H1 (cell line): ENCODE data around the gene TSPAN3. TPM values are rescaled to one million over a fixed set of nuclear protein-coding genes. Genes with fewer than 3 reads are reported as not detected.

Source experiments
- CTCF ChIA-PET: fragments of 300-600 bp; sonication (Branson Sonifier 250); formaldehyde crosslinking; loops from one replicate; lab custom pipeline; 2021; ENCODE audit not compliant: partially characterized antibody; lab: Charles Lee
- POLR2A ChIA-PET: fragments of 300-600 bp; sonication (Branson Sonifier 250); formaldehyde crosslinking; loops from one replicate; lab custom pipeline; 2021; ENCODE audit warnings: inconsistent platforms; ENCODE audit not compliant: partially characterized antibody; lab: Charles Lee
- DNase-seq, 2 experiments: peaks; one replicate each; pipeline versions ENCODE4 v3.0.0 to v3.0.0-alpha.2; 2010 to 2022; ENCODE audit warnings: low spot score in 2 of 2, low read depth in 1 of 2, mixed read lengths in 1 of 2
- FAIRE-seq: peaks from 2 replicates; lab custom pipeline; 2011; peaks lifted over from hg19 to GRCh38; lab: Jason Lieb, UNC
- H2AFZ ChIP-seq: 2 replicates; pipeline ENCODE4 v1.8.1; 2012; ENCODE audit warnings: low read length, inconsistent platforms
- H2AK5ac ChIP-seq: 2 replicates; pipeline ENCODE4 v1.6.1; 2013; ENCODE audit warnings: low read depth, low read length
- H2BK120ac ChIP-seq: replicated peaks from 2 replicates; pipeline ENCODE3; 2013; ENCODE audit warnings: low read depth, low read length, inconsistent platforms
- H2BK12ac ChIP-seq: 2 replicates; pipeline ENCODE4 v1.6.1; 2013; ENCODE audit warnings: low read depth, low read length
- H2BK15ac ChIP-seq: 2 replicates; pipeline ENCODE4 v1.6.1; 2013; ENCODE audit warnings: low read length
- H2BK20ac ChIP-seq: 2 replicates; pipeline ENCODE4 v1.6.1; 2013; ENCODE audit warnings: low read length
- H2BK5ac ChIP-seq: 2 replicates; pipeline ENCODE4 v1.6.1; 2013; ENCODE audit warnings: low read depth, low read length
- H3K14ac ChIP-seq: 2 replicates; pipeline ENCODE4 v1.6.1; 2013; ENCODE audit warnings: inconsistent platforms; ENCODE audit not compliant: insufficient read length
- H3K18ac ChIP-seq: 2 replicates; pipeline ENCODE4 v1.6.1; 2013; ENCODE audit warnings: low read length; ENCODE audit errors: extremely low read depth
- H3K23ac ChIP-seq: 2 replicates; pipeline ENCODE4 v1.6.1; 2013; ENCODE audit warnings: inconsistent platforms; ENCODE audit not compliant: insufficient read length
- H3K23me2 ChIP-seq: 2 replicates; pipeline ENCODE4 v1.6.1; 2013; ENCODE audit warnings: low read depth, low read length
- H3K27ac ChIP-seq: 2 replicates; pipeline ENCODE4 v1.6.1; 2011; ENCODE audit warnings: low read depth, low read length, inconsistent platforms
- H3K27me3 ChIP-seq, 4 experiments: replicated peaks in 1 of 4; 1 replicate in 1 of 4; 2 replicates in 3 of 4; pipeline versions ENCODE4 v1.6.1 to v1.8.1; 2011 to 2013; ENCODE audit warnings: low read length in 3 of 4, mild to moderate bottlenecking in 3 of 4, inconsistent platforms in 2 of 4, mixed read lengths in 2 of 4, moderate library complexity in 1 of 4; ENCODE audit not compliant: control insufficient read depth in 3 of 4, insufficient read depth in 3 of 4; ENCODE audit errors: extremely low read depth in 1 of 4
- H3K36me3 ChIP-seq, 4 experiments: 2 replicates each; pipeline versions ENCODE4 v1.6.1 to v1.8.1; 2011 to 2013; ENCODE audit warnings: mild to moderate bottlenecking in 4 of 4, low read length in 3 of 4, moderate library complexity in 2 of 4, control low read depth in 1 of 4, inconsistent platforms in 1 of 4; ENCODE audit not compliant: insufficient read depth in 4 of 4, control insufficient read depth in 2 of 4
- H3K4ac ChIP-seq: replicated peaks from 2 replicates; pipeline ENCODE3; 2013; ENCODE audit warnings: low read length, low read depth, mixed read lengths, inconsistent platforms; ENCODE audit not compliant: insufficient read length
- H3K4me1 ChIP-seq, 4 experiments: replicated peaks in 1 of 4; 1 replicate in 1 of 4; 2 replicates in 3 of 4; pipeline versions ENCODE4 v1.6.1 to v1.8.1; 2011 to 2013; ENCODE audit warnings: low read length in 3 of 4, inconsistent platforms in 2 of 4, mixed read lengths in 1 of 4; ENCODE audit not compliant: insufficient read depth in 4 of 4, control insufficient read depth in 3 of 4
- H3K4me2 ChIP-seq, 2 experiments: 2 replicates each; pipeline versions ENCODE4 v1.6.1 to v1.8.1; 2011 to 2013; ENCODE audit warnings: low read depth in 2 of 2, low read length in 2 of 2, control low read depth in 1 of 2, inconsistent platforms in 1 of 2, mild to moderate bottlenecking in 1 of 2; ENCODE audit not compliant: insufficient read depth in 1 of 2
- H3K4me3 ChIP-seq, 4 experiments: fragments of 200-600, 300-600 bp in 1 of 4; sonication (generic), shearing (Covaris generic), sonication (Bioruptor Twin) in 1 of 4; 2 replicates each; pipeline versions ENCODE4 v1.5.1 to v1.8.1; 2011 to 2016; ENCODE audit warnings: low read length in 4 of 4, low read depth in 3 of 4, control low read depth in 2 of 4, inconsistent platforms in 2 of 4, mild to moderate bottlenecking in 2 of 4, mixed read lengths in 1 of 4, moderate library complexity in 1 of 4; ENCODE audit not compliant: insufficient read depth in 2 of 4; ENCODE audit errors: extremely low read depth in 1 of 4
- H3K56ac ChIP-seq: replicated peaks from 2 replicates; pipeline ENCODE3; 2013; ENCODE audit warnings: low read depth, mild to moderate bottlenecking, mixed read lengths, low read length, inconsistent platforms; ENCODE audit not compliant: insufficient read length
- H3K79me1 ChIP-seq: 2 replicates; pipeline ENCODE4 v1.6.1; 2013; ENCODE audit warnings: low read depth, low read length, control low read depth
- H3K79me2 ChIP-seq, 2 experiments: 2 replicates each; pipeline versions ENCODE4 v1.6.1 to v1.8.1; 2012 to 2013; ENCODE audit warnings: low read length in 2 of 2, mild to moderate bottlenecking in 2 of 2, inconsistent platforms in 1 of 2; ENCODE audit not compliant: insufficient read depth in 2 of 2, control insufficient read depth in 1 of 2
- H3K9ac ChIP-seq, 4 experiments: replicated peaks in 1 of 4; 1 replicate in 1 of 4; 2 replicates in 3 of 4; pipeline versions ENCODE4 v1.6.1 to v1.8.1; 2011 to 2013; ENCODE audit warnings: low read depth in 3 of 4, low read length in 3 of 4, control low read depth in 2 of 4, mild to moderate bottlenecking in 2 of 4, moderate library complexity in 2 of 4, inconsistent platforms in 1 of 4; ENCODE audit errors: extremely low read depth in 1 of 4
- H3K9me3 ChIP-seq, 2 experiments: 2 replicates each; pipeline versions ENCODE4 v1.6.1 to v1.8.1; 2012 to 2013; ENCODE audit warnings: mild to moderate bottlenecking in 2 of 2, moderate library complexity in 2 of 2, control low read depth in 1 of 2, inconsistent platforms in 1 of 2, low read depth in 1 of 2, low read length in 1 of 2, mixed read lengths in 1 of 2; ENCODE audit not compliant: insufficient read depth in 2 of 2
- H4K20me1 ChIP-seq, 2 experiments: replicated peaks in 1 of 2; 2 replicates each; pipeline versions ENCODE3 to v1.8.1; 2011 to 2013; ENCODE audit warnings: inconsistent platforms in 2 of 2, low read length in 2 of 2, mild to moderate bottlenecking in 1 of 2; ENCODE audit not compliant: insufficient read depth in 2 of 2, control insufficient read depth in 1 of 2
- H4K5ac ChIP-seq: 2 replicates; pipeline ENCODE4 v1.6.1; 2013; ENCODE audit warnings: low read length, low read depth, mixed read lengths, inconsistent platforms; ENCODE audit not compliant: insufficient read length
- H4K8ac ChIP-seq: 2 replicates; pipeline ENCODE4 v1.8.0; 2013; ENCODE audit warnings: mild to moderate bottlenecking, moderate library complexity, low read length, inconsistent platforms; ENCODE audit not compliant: insufficient read depth; ENCODE audit errors: extremely low read depth
- H4K91ac ChIP-seq: replicated peaks from 2 replicates; pipeline ENCODE3; 2013; ENCODE audit warnings: low read length, mixed read lengths, inconsistent platforms; ENCODE audit not compliant: insufficient read length
- JUN ChIP-seq: IDR thresholded peaks from 2 replicates; pipeline ENCODE4 v1.6.1; 2011; ENCODE audit warnings: low read depth, mild to moderate bottlenecking, improper control_type of control experiment, low read length
- KDM4A ChIP-seq: IDR thresholded peaks from one replicate; pipeline ENCODE4 v1.7.1; 2012; ENCODE audit warnings: low read depth, mild to moderate bottlenecking, moderate library complexity, low read length, inconsistent platforms; ENCODE audit not compliant: severe bottlenecking
- PHF8 ChIP-seq: fragments of 200-600 bp; sonication (generic); conservative IDR thresholded peaks from 2 replicates; pipeline ENCODE4 v1.7.1; 2012; ENCODE audit warnings: low read depth, mild to moderate bottlenecking, inconsistent platforms, low read length, moderate library complexity
- RFX5 ChIP-seq: IDR thresholded peaks from 2 replicates; pipeline ENCODE4 v1.6.1; 2011; ENCODE audit warnings: low read depth, low read length, improper control_type of control experiment, borderline replicate concordance
- SAP30 ChIP-seq: fragments of 300-600 bp; sonication (generic); IDR thresholded peaks from 2 replicates; pipeline ENCODE4 v1.7.1; 2012; ENCODE audit warnings: low read length, moderate library complexity, mild to moderate bottlenecking, inconsistent platforms; ENCODE audit not compliant: insufficient read depth, insufficient replicate concordance
- WGBS, 2 experiments: shearing (Covaris generic) in 1 of 2; methylation state at CpG; one replicate each; pipeline versions ENCODE4 v1.1.6 to v1.1.7; 2013 to 2015; ENCODE audit warnings: low lambda C conversion rate in 2 of 2, mixed read lengths in 2 of 2, inconsistent platforms in 1 of 2, low coverage in 1 of 2, missing lambda C conversion rate in 1 of 2; ENCODE audit not compliant: insufficient replicate concordance in 2 of 2, insufficient coverage in 1 of 2, insufficient read length in 1 of 2; ENCODE audit errors: extremely low coverage in 1 of 2, missing lambda C conversion rate in 1 of 2; 5-methylcytosine and 5-hydroxymethylcytosine counted together
- polyA plus RNA-seq, 7 experiments: library from polyadenylated mRNA; depleted of rRNA in 3 of 7; stranded (reverse) in 5 of 7; unstranded in 2 of 7; fragments of >200 nt in 5 of 7; fragments of 200-250 nt in 2 of 7; gene quantifications; 1 replicate in 5 of 7; 2 replicates in 1 of 7; 4 replicates in 1 of 7; pipeline versions ENCODE4 v1.2.1 to v1.2.3, GENCODE V29; 2011 to 2013; ENCODE audit warnings: missing spikeins in 2 of 7, mixed read lengths in 2 of 7
- total RNA-seq: library from RNA; stranded (reverse); fragmentation: NEBNext Ultra II Directional; extraction: Animal tissue kit (Norgen Biotek cat#: 25700); gene quantifications from 2 replicates; pipeline ENCODE4 v1.2.1, GENCODE V29; 2021

TSPAN3 gene
- total and polyA plus RNA-seq, 2 of the 8 experiments (the other 6 are each of a cell fraction or from before 2014, with no cell fraction given) = 107 to 238 TPM

- Histone ChIP-seq H4K91ac (no peak overlapping the region), H2AK5ac (no peak overlapping the region), H3K4me2 (no peak overlapping the region), H3K18ac (no peak overlapping the region), H3K4me1 (peaks cover 0 to 4% (median 0%) of the 10 kb centered on the region in 4 experiments; a peak in 1 of 7 replicates), H3K27ac (no peak overlapping the region), H3K23me2 (no peaks in the 10 kb centered on the region), H3K9me3 (no peaks in the 10 kb centered on the region), H3K9ac (no peak overlapping the region), H2AFZ (no peak overlapping the region), H4K5ac (no peak overlapping the region), H3K27me3 (no peaks in the 10 kb centered on the region), H3K23ac (no peak overlapping the region), H3K4ac (no peak overlapping the region), H2BK15ac (no peak overlapping the region), H2BK20ac (no peak overlapping the region), H2BK120ac (no peak overlapping the region), H2BK12ac (no peak overlapping the region), H3K14ac (no peak overlapping the region), H3K79me2 (no peaks in the 10 kb centered on the region), H4K8ac (peak overlapping the region; percentile 64), H3K56ac (no peak overlapping the region), H3K36me3 (no peaks in the 10 kb centered on the region), H3K79me1 (no peaks in the 10 kb centered on the region), H2BK5ac (no peak overlapping the region), H3K4me3 (no peak overlapping the region), H4K20me1 (no peaks in the 10 kb centered on the region)
- ChIA-PET POLR2A (interaction anchor here (1.4 kb wide), 1 partner anchor 11 kb away, joined by 4 read pairs; no protein-coding TSS in a partner anchor), CTCF (interaction anchor here (0.7 to 3.1 kb wide), 4 partner anchors 13 to 882 kb away, joined by 3 to 17 read pairs (median 4); no protein-coding TSS in a partner anchor)
- 84% methylated on average over 11 of the region's 11 CpGs; no CpG with 5 or more reads in 1 of the 2 experiments for WGBS, 2 experiments
- DNase-seq = no peak
- FAIRE-seq = no peak
- no peak for TF ChIP-seq SAP30
- TF ChIP-seq KDM4A = no peak
- no peak for TF ChIP-seq JUN
- TF ChIP-seq RFX5 = no peak
- no peak for TF ChIP-seq PHF8
These were observed 52.0 kb downstream of the TSPAN3 start for GRCh38 chr15:77018796-77019505.
